HG02973 (cell line): ENCODE measurements around the gene MS4A6A.
"Not testable (repeated sequence)": the region's sequence is repeated elsewhere in the genome, so short reads cannot be mapped to it uniquely, and the experiment has no call there.

Source experiments
- ATAC-seq: cut with Tn5 transposase; IDR thresholded peaks from one replicate; pipeline ENCODE4 v1.9.1; 2021; ENCODE audit warnings: moderate library complexity; ENCODE audit not compliant: unreplicated experiment

Gene MS4A6A

GRCh38 chr11:60182541-60183330 lies at the start of gene MS4A6A:
TSS of gene MS4A6A (minus strand) at chr11:60183083. CDS start at chr11:60181727, 1,356 bp downstream.
- no peak for ATAC-seq

GRCh38 chr11:60230681-60231080 lies 47.8 kb upstream of the MS4A6A start:
- no peak for ATAC-seq

- no peak for ATAC-seq
Measured at GRCh38 chr11:60222141-60222540, 39.3 kb upstream of the MS4A6A start.

- ATAC-seq = no peak
Measured at GRCh38 chr11:60221692-60222091, 38.8 kb upstream of the MS4A6A start.

GRCh38 chr11:60221181-60221580 lies 38.3 kb upstream of the MS4A6A start:
- no peak for ATAC-seq

GRCh38 chr11:60214386-60214785 lies 31.5 kb upstream of the MS4A6A start:
- no peak for ATAC-seq

GRCh38 chr11:60211206-60211605 lies 28.3 kb upstream of the MS4A6A start:
- ATAC-seq = no peak

- ATAC-seq = no peak
Measured at GRCh38 chr11:60209977-60210376, 27.1 kb upstream of the MS4A6A start.

- ATAC-seq = no peak
Measured at GRCh38 chr11:60208951-60209350, 26.1 kb upstream of the MS4A6A start.

GRCh38 chr11:60208146-60208895 lies 25.4 kb upstream of the MS4A6A start:
- no peak for ATAC-seq

GRCh38 chr11:60206616-60207015 lies 23.7 kb upstream of the MS4A6A start:
- ATAC-seq = no peak

- ATAC-seq = no peak
Measured at GRCh38 chr11:60204922-60205321, 22.0 kb upstream of the MS4A6A start.

- ATAC-seq = not testable (repeated sequence)
Measured at GRCh38 chr11:60201334-60201733, 18.5 kb upstream of the MS4A6A start.

GRCh38 chr11:60197442-60197841 lies 14.6 kb upstream of the MS4A6A start:
- ATAC-seq = no peak

- no peak for ATAC-seq
Measured at GRCh38 chr11:60195923-60196368, 13.1 kb upstream of the MS4A6A start.

GRCh38 chr11:60194511-60194910 lies 11.6 kb upstream of the MS4A6A start:
- no peak for ATAC-seq

- ATAC-seq = peak; percentile 95
Measured at GRCh38 chr11:60193687-60194433, 11.0 kb upstream of the MS4A6A start.

GRCh38 chr11:60192564-60192963 lies 9.7 kb upstream of the MS4A6A start:
- ATAC-seq = not testable (repeated sequence)

- ATAC-seq = not testable (repeated sequence)
Measured at GRCh38 chr11:60188481-60188880, 5.6 kb upstream of the MS4A6A start.

- ATAC-seq = not testable (repeated sequence)
Measured at GRCh38 chr11:60186128-60186527, 3.2 kb upstream of the MS4A6A start.

GRCh38 chr11:60185512-60185827 lies 2.6 kb upstream of the MS4A6A start:
- ATAC-seq = not testable (repeated sequence)
